ENCODE measurements around the gene CCDC87. TPM values are rescaled to one million over a fixed set of nuclear protein-coding genes. Genes with fewer than 3 reads are reported as not detected.
A peak's percentile ranks its signal among the peaks of the same experiment; 100 is the strongest.

The CCDC87 gene
- total RNA-seq, 1 experiment from 2014 or later, result 1.1 TPM

GRCh38 chr11:66570850-66571180, 22.0 kb downstream of the CCDC87 start:
- H3K27ac Mint-ChIP-seq, result peak overlapping the region; percentile 96 to 100 (median 98)
- H2BK20ac ChIP-seq (ENCODE audit: low read depth, low read length, poor library complexity, severe bottlenecking), result no peak overlapping the region
- no peak overlapping the region for H3K4ac ChIP-seq (ENCODE audit: low read depth, low read length)
- H2AK5ac ChIP-seq (ENCODE audit: insufficient read length, low read length), result no peak overlapping the region
- no peak overlapping the region for H4K5ac ChIP-seq (ENCODE audit: insufficient read length, low read depth, low read length)
- H3T11ph ChIP-seq (ENCODE audit: low read length), result no peak overlapping the region
- no peak overlapping the region for H3K4me3 Mint-ChIP-seq
- no peak overlapping the region for H4K8ac ChIP-seq (replicated peaks; ENCODE audit: insufficient read length, low read depth, low read length)
- no peak overlapping the region for H3K23ac ChIP-seq (ENCODE audit: insufficient read length, low read depth, low read length)
- H3K14ac ChIP-seq (ENCODE audit: insufficient read depth, low read length), result no peak overlapping the region
- H3K9me3 Mint-ChIP-seq, result peaks cover 31 to 38% of the 10 kb centered on the region in 2 experiments
- no peak overlapping the region for H2AFZ ChIP-seq (ENCODE audit: low read length)
- no CpG with 5 or more reads among the region's 2 CpGs for WGBS (ENCODE audit: extremely low coverage, insufficient read length, low lambda C conversion rate)
- no peak overlapping the region for H2BK12ac ChIP-seq (ENCODE audit: insufficient read length, low read depth, low read length)
- no peak for DNase-seq
- H3K27me3 Mint-ChIP-seq (ENCODE audit: low read depth), result peaks cover 11% of the 10 kb centered on the region
- H3K79me2 ChIP-seq (ENCODE audit: insufficient read depth, low read length), result no peaks in the 10 kb centered on the region
- H3K79me1 ChIP-seq (ENCODE audit: insufficient read depth, low read depth, low read length, poor library complexity, severe bottlenecking), result no peaks in the 10 kb centered on the region
- H3K27ac ChIP-seq (ENCODE audit: insufficient read length, low read depth, low read length), result no peak overlapping the region
- H3K27me3 ChIP-seq (ENCODE audit: insufficient read depth, low read length), result no peaks in the 10 kb centered on the region
- TF ChIP-seq, protein P1, sequence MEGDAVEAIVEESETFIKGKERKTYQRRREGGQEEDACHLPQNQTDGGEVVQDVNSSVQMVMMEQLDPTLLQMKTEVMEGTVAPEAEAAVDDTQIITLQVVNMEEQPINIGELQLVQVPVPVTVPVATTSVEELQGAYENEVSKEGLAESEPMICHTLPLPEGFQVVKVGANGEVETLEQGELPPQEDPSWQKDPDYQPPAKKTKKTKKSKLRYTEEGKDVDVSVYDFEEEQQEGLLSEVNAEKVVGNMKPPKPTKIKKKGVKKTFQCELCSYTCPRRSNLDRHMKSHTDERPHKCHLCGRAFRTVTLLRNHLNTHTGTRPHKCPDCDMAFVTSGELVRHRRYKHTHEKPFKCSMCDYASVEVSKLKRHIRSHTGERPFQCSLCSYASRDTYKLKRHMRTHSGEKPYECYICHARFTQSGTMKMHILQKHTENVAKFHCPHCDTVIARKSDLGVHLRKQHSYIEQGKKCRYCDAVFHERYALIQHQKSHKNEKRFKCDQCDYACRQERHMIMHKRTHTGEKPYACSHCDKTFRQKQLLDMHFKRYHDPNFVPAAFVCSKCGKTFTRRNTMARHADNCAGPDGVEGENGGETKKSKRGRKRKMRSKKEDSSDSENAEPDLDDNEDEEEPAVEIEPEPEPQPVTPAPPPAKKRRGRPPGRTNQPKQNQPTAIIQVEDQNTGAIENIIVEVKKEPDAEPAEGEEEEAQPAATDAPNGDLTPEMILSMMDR (conservative IDR thresholded peaks at IDR 0.05), result no peak
- H3K4me1 Mint-ChIP-seq, result peaks cover 35 to 46% of the 10 kb centered on the region in 2 experiments
- no peak overlapping the region for H3K56ac ChIP-seq (ENCODE audit: insufficient read length, low read depth, low read length)
- no peaks in the 10 kb centered on the region for H3K9me3 ChIP-seq (ENCODE audit: control insufficient read depth, low read depth, low read length)
- H4K91ac ChIP-seq (ENCODE audit: insufficient read length, low read depth, low read length), result no peak overlapping the region
- no peak overlapping the region for H2BK15ac ChIP-seq (ENCODE audit: low read depth, low read length)
- H3K4me1 ChIP-seq (ENCODE audit: insufficient read depth, low read length), result peaks cover 11% of the 10 kb centered on the region
- no peaks in the 10 kb centered on the region for H3K23me2 ChIP-seq (ENCODE audit: insufficient read length, low read depth, low read length, poor library complexity, severe bottlenecking)
- H3K18ac ChIP-seq (ENCODE audit: insufficient read length, low read depth, low read length), result peak overlapping the region; percentile 37
- no peaks in the 10 kb centered on the region for H4K20me1 ChIP-seq (ENCODE audit: control insufficient read depth, insufficient read depth, insufficient read length)
- no peak overlapping the region for H3K9ac ChIP-seq (ENCODE audit: extremely low read depth, insufficient read length, low read length)
- peaks cover 22 to 29% (median 24%) of the 10 kb centered on the region in 3 experiments for H3K36me3 Mint-ChIP-seq (ENCODE audit: insufficient read depth in 1 of 3, low read depth in 3 of 3)
- H2BK120ac ChIP-seq (ENCODE audit: low read depth, low read length, poor library complexity, severe bottlenecking), result no peak overlapping the region
- no peak overlapping the region for H3K4me2 ChIP-seq (ENCODE audit: insufficient read depth, insufficient read length, low read length)
- H2BK5ac ChIP-seq (ENCODE audit: insufficient read length, low read length), result no peak overlapping the region

Data from H9 (cell line).